Astrocyte of the spinal cord (primary cell): Measurements from ENCODE around the gene DCXR.

Source experiments
- DNase-seq: peaks from one replicate; pipeline ENCODE4 v3.0.0; 2011; ENCODE audit warnings: low read depth, low spot score
- H3K4me3 ChIP-seq: 2 replicates; pipeline ENCODE4 v1.5.1; 2011; ENCODE audit warnings: low read depth, mild to moderate bottlenecking, low read length, moderate library complexity
- CTCF ChIP-seq: IDR thresholded peaks from 2 replicates; pipeline ENCODE4 v1.5.1; 2012; ENCODE audit warnings: low read depth, mild to moderate bottlenecking, low read length, inconsistent platforms
- in situ Hi-C: cut with HindIII; loops from 2 replicates; pipeline ENCODE4 v1.10.0; 2017; ENCODE audit warnings: low sequenced_read_pairs

The DCXR gene

GRCh38 chr17:82083009-82083408 lies 45.5 kb upstream of the DCXR start:
- no peak overlapping the region for H3K4me3 ChIP-seq
- in situ Hi-C loops: no loop called here
- TF ChIP-seq CTCF: no peak
- no peak for DNase-seq

- H3K4me3 ChIP-seq: no peak overlapping the region
- in situ Hi-C loops: no loop called here
- TF ChIP-seq CTCF: no peak
- DNase-seq: no peak
Measured at GRCh38 chr17:82082456-82082855, 45.0 kb upstream of the DCXR start.

GRCh38 chr17:82081966-82082365 lies 44.5 kb upstream of the DCXR start:
- TF ChIP-seq CTCF: no peak
- in situ Hi-C loops: no loop called here
- H3K4me3 ChIP-seq: no peak overlapping the region
- DNase-seq: no peak

- in situ Hi-C loops: no loop called here
- no peak overlapping the region for H3K4me3 ChIP-seq
- no peak for DNase-seq
- no peak for TF ChIP-seq CTCF
Measured at GRCh38 chr17:82081546-82081945, 44.0 kb upstream of the DCXR start.

GRCh38 chr17:82080789-82081464 lies 43.4 kb upstream of the DCXR start:
- no peak overlapping the region for H3K4me3 ChIP-seq
- in situ Hi-C loops: no loop called here
- TF ChIP-seq CTCF: no peak
- DNase-seq: no peak

GRCh38 chr17:82080048-82080788 lies 42.7 kb upstream of the DCXR start:
- no peak overlapping the region for H3K4me3 ChIP-seq
- in situ Hi-C loops: no loop called here
- TF ChIP-seq CTCF: no peak
- no peak for DNase-seq
